Activated T-cell treated with anti-CD3 and anti-CD28 coated beads, Interleukin-2, amount 50 U/mL, for 24 hours (primary cell): ENCODE data around the gene PPP1R2.
"Not testable (repeated sequence)": the region's sequence is repeated elsewhere in the genome, so short reads cannot be mapped to it uniquely, and the experiment has no call there.

ENCODE experiments used
- DNase-seq: peaks from one replicate; pipeline ENCODE4 v3.0.0-alpha.2; 2020
- H3K27ac Mint-ChIP-seq: 2 replicates; pipeline ENCODE4 v1.8.0; 2020; ENCODE audit warnings: mild to moderate bottlenecking, mixed read lengths
- H3K27me3 Mint-ChIP-seq: 2 replicates; pipeline ENCODE4 v1.8.0; 2020; ENCODE audit warnings: mixed read lengths
- H3K36me3 Mint-ChIP-seq: 2 replicates; pipeline ENCODE4 v1.8.0; 2020; ENCODE audit warnings: low read depth, mixed read lengths
- H3K4me1 Mint-ChIP-seq: 2 replicates; pipeline ENCODE4 v1.8.0; 2020; ENCODE audit warnings: low read depth, mixed read lengths
- H3K4me3 Mint-ChIP-seq: 2 replicates; pipeline ENCODE4 v1.8.0; 2020; ENCODE audit warnings: mild to moderate bottlenecking, moderate library complexity, mixed read lengths
- H3K9me3 Mint-ChIP-seq: 2 replicates; pipeline ENCODE4 v1.8.0; 2020; ENCODE audit warnings: mixed read lengths

Gene PPP1R2

GRCh38 chr3:195537995-195538394 lies 5.1 kb downstream of the PPP1R2 start:
- peaks cover 73% of the 10 kb centered on the region for H3K36me3 Mint-ChIP-seq
- peak overlapping the region; percentile 92 for H3K27ac Mint-ChIP-seq
- H3K4me3 Mint-ChIP-seq = peak overlapping the region; percentile 90
- no peaks in the 10 kb centered on the region for H3K27me3 Mint-ChIP-seq
- no peak for DNase-seq
- H3K9me3 Mint-ChIP-seq = peaks cover 2% of the 10 kb centered on the region
- peaks cover 77% of the 10 kb centered on the region for H3K4me1 Mint-ChIP-seq

GRCh38 chr3:195535293-195535692 lies 7.8 kb downstream of the PPP1R2 start:
- Mint-ChIP-seq H3K27me3 (no peaks in the 10 kb centered on the region), H3K27ac (peak overlapping the region; percentile 57), H3K4me3 (no peak overlapping the region), H3K9me3 (peaks cover 2% of the 10 kb centered on the region), H3K4me1 (peaks cover 94% of the 10 kb centered on the region), H3K36me3 (peaks cover 70% of the 10 kb centered on the region)
- no peak for DNase-seq

GRCh38 chr3:195532834-195533233 lies 10.3 kb downstream of the PPP1R2 start:
- Mint-ChIP-seq H3K9me3 (peaks cover 2% of the 10 kb centered on the region), H3K4me1 (peaks cover 89% of the 10 kb centered on the region), H3K36me3 (peaks cover 76% of the 10 kb centered on the region), H3K27me3 (no peaks in the 10 kb centered on the region), H3K27ac (peak overlapping the region; percentile 57), H3K4me3 (no peak overlapping the region)
- no peak for DNase-seq

DNA sequence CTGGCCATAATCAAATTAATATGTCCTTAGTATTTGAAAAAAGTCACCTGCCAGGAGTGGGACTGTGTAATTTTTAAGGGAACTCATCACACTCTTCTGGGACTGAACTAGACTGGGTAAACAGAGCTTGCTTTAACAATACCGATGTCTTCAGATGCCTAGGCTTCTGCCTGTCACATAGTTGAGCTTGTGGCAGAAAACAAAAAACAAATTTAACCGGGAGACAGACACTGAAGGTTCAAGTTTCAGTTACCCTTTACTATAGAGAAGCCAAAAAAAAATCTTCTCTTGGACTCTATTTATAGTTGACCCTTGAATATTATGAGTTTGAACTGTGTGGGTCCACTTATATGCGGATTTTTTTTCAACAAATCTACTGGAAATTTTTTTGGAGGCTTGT lies 10.8 kb downstream of the PPP1R2 start:
- H3K27ac Mint-ChIP-seq = peak overlapping the region; percentile 57

GRCh38 chr3:195531683-195532082 lies 11.4 kb downstream of the PPP1R2 start:
- H3K36me3 Mint-ChIP-seq = peaks cover 81% of the 10 kb centered on the region
- H3K9me3 Mint-ChIP-seq = peaks cover 2% of the 10 kb centered on the region
- peaks cover 83% of the 10 kb centered on the region for H3K4me1 Mint-ChIP-seq
- H3K27ac Mint-ChIP-seq = peak overlapping the region; percentile 24
- no peaks in the 10 kb centered on the region for H3K27me3 Mint-ChIP-seq
- DNase-seq = no peak
- no peak overlapping the region for H3K4me3 Mint-ChIP-seq

More for the DNA sequence above, 10.8 kb downstream of the PPP1R2 start:
- H3K9me3 Mint-ChIP-seq = peaks cover 2% of the 10 kb centered on the region
- no peak overlapping the region for H3K4me3 Mint-ChIP-seq
- H3K36me3 Mint-ChIP-seq = peaks cover 76% of the 10 kb centered on the region
- H3K4me1 Mint-ChIP-seq = peaks cover 88% of the 10 kb centered on the region
- H3K27me3 Mint-ChIP-seq = no peaks in the 10 kb centered on the region
- no peak for DNase-seq

DNA sequence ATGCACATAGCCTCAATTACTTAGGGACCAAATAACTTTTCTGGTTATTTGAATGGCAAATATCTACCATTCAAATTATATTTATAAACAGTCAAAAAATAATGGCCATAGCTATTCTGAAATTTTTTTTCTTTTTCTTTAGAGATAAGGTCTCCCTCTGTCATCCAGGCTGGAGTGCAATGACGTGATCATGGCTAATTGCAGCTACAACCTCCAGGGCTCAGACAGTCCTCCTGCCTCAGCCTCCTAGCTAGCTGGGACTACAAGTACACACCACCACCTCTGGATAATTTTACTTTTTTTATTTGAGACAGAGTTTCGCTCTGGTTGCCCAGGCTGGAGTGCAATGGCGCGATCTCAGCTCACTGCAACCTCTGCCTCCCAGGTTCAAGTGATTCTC lies 16.6 kb downstream of the PPP1R2 start:
- H3K9me3 Mint-ChIP-seq = no peaks in the 10 kb centered on the region
- peak overlapping the region; percentile 80 for H3K27ac Mint-ChIP-seq
- peaks cover 79% of the 10 kb centered on the region for H3K4me1 Mint-ChIP-seq
- no peak overlapping the region for H3K4me3 Mint-ChIP-seq
- peaks cover 82% of the 10 kb centered on the region for H3K36me3 Mint-ChIP-seq
- no peaks in the 10 kb centered on the region for H3K27me3 Mint-ChIP-seq
- DNase-seq = no peak

DNA sequence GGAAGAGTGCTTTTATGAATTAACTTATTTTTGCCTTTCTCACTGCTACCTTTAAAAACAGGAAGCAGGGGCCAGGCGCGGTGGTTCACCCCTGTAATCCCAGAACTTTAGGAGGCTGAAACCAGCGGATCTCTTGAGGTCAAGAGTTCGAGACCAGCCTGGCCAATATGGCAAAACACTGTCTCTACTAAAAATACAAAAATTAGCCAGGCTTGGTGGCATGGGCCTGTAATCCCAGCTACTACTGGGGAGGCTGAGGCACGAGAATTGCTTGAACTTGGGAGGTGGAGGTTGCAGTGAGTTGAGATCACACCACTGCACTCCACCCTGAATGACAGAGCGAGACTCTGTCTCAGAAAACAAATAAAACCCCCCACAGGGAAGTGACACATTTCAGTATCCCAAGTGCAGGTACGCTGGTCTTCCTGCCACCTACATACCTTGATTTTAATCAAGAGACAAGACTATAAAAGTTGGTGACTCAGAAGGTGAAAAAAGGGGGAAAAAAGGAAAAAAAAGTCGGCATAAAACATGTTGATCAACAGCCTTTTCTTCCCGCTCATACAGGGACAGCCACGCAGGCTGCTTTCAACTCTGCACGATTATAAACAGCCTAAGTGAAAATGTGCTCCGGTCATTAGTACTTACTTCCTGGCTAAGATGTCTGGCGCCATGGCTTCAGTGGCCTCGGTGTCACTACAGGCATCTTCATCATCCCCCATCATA lies 18.8 kb downstream of the PPP1R2 start:
- H3K4me3 Mint-ChIP-seq = peak overlapping the region; percentile 46
- H3K27me3 Mint-ChIP-seq = no peaks in the 10 kb centered on the region
- peaks cover 70% of the 10 kb centered on the region for H3K36me3 Mint-ChIP-seq

GRCh38 chr3:195522254-195523023 lies 20.7 kb downstream of the PPP1R2 start:
- Mint-ChIP-seq H3K4me3 (no peak overlapping the region), H3K27ac (peak overlapping the region; percentile 66), H3K9me3 (no peaks in the 10 kb centered on the region), H3K36me3 (peaks cover 69% of the 10 kb centered on the region), H3K4me1 (peaks cover 53% of the 10 kb centered on the region), H3K27me3 (no peaks in the 10 kb centered on the region)
- no peak for DNase-seq

More for the DNA sequence above, 18.8 kb downstream of the PPP1R2 start:
- H3K4me1 Mint-ChIP-seq = peaks cover 61% of the 10 kb centered on the region
- H3K9me3 Mint-ChIP-seq = no peaks in the 10 kb centered on the region
- H3K27ac Mint-ChIP-seq = peak overlapping the region; percentile 94
- DNase-seq = peak; percentile 52

DNA sequence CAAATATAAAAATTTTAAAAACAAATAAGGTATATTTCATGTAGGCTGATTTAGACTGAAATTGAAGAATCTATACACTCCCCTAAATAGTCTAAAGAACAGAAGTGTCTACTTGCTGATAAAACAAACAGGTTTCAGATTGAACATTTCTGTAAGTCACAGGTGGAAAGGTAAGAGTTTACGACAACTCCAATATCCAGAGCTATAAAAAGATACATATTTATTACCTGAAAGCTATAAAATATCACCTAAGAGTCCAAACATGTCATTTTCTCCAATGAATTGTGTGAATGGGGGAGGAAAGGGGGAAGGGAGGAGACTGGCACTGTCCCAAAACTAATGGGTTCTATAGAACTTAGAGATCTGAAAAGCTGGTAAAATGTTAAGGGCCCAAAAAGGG lies 26.1 kb downstream of the PPP1R2 start:
- H3K4me3 Mint-ChIP-seq = no peak overlapping the region
- H3K9me3 Mint-ChIP-seq = no peaks in the 10 kb centered on the region
- H3K27ac Mint-ChIP-seq = no peak overlapping the region
- peaks cover 44% of the 10 kb centered on the region for H3K4me1 Mint-ChIP-seq
- no peak for DNase-seq
- peaks cover 75% of the 10 kb centered on the region for H3K36me3 Mint-ChIP-seq
- H3K27me3 Mint-ChIP-seq = no peaks in the 10 kb centered on the region

- DNase-seq, H3K27me3 Mint-ChIP-seq, H3K9me3 Mint-ChIP-seq: not testable (repeated sequence)
- H3K36me3 Mint-ChIP-seq = peaks cover 87% of the 10 kb centered on the region
- peak overlapping the region; percentile 23 for H3K4me3 Mint-ChIP-seq
- peak overlapping the region; percentile 94 for H3K27ac Mint-ChIP-seq
- H3K4me1 Mint-ChIP-seq = peaks cover 47% of the 10 kb centered on the region
Measured at GRCh38 chr3:195514610-195515235, 28.4 kb downstream of the PPP1R2 start.

DNA sequence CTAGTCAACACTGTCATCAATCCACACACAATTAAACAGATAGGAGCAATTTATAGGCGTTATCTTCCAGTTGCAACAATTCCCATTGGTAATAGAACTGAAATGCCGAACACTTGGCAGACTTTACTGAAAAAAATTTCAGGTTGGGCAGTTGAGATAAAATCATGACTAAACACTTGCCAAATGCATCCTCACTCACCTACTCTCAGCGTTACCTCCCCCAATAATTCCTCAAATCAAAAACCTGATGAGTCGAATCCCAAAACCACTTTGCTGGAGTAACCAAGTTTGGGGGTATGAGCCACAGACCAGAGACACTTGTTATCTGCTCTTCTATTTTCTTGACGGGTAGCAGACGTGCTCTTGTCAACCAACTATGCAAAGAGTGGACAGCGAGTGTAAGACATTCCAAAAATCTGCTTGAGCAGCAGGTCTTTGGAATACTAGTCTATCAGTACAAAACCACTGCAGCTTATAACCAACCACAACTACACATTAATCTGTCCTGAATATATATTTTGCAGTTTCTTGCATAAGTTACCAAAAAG lies 30.3 kb downstream of the PPP1R2 start:
- peak overlapping the region; percentile 9 for H3K27ac Mint-ChIP-seq
- DNase-seq = no peak
- peaks cover 84% of the 10 kb centered on the region for H3K36me3 Mint-ChIP-seq
- no peaks in the 10 kb centered on the region for H3K9me3 Mint-ChIP-seq
- peaks cover 54% of the 10 kb centered on the region for H3K4me1 Mint-ChIP-seq
- H3K4me3 Mint-ChIP-seq = no peak overlapping the region
- no peaks in the 10 kb centered on the region for H3K27me3 Mint-ChIP-seq

GRCh38 chr3:195511136-195511535 lies 32.0 kb downstream of the PPP1R2 start:
- H3K9me3 Mint-ChIP-seq = no peaks in the 10 kb centered on the region
- H3K4me1 Mint-ChIP-seq = peaks cover 54% of the 10 kb centered on the region
- no peaks in the 10 kb centered on the region for H3K27me3 Mint-ChIP-seq
- H3K27ac Mint-ChIP-seq = peak overlapping the region; percentile 77
- DNase-seq = no peak
- peaks cover 67% of the 10 kb centered on the region for H3K36me3 Mint-ChIP-seq
- H3K4me3 Mint-ChIP-seq = no peak overlapping the region

GRCh38 chr3:195508185-195508584 lies 34.9 kb downstream of the PPP1R2 start:
- no peak overlapping the region for H3K4me3 Mint-ChIP-seq
- no peak for DNase-seq
- H3K4me1 Mint-ChIP-seq = peaks cover 29% of the 10 kb centered on the region
- no peaks in the 10 kb centered on the region for H3K9me3 Mint-ChIP-seq
- no peaks in the 10 kb centered on the region for H3K27me3 Mint-ChIP-seq
- peaks cover 39% of the 10 kb centered on the region for H3K36me3 Mint-ChIP-seq
- peak overlapping the region; percentile 36 for H3K27ac Mint-ChIP-seq

GRCh38 chr3:195475614-195476013 lies 67.5 kb downstream of the PPP1R2 start:
- no peak for DNase-seq
- Mint-ChIP-seq H3K9me3 (no peaks in the 10 kb centered on the region), H3K27me3 (peaks cover 8% of the 10 kb centered on the region), H3K4me3 (no peak overlapping the region), H3K27ac (no peak overlapping the region), H3K36me3 (no peaks in the 10 kb centered on the region), H3K4me1 (no peaks in the 10 kb centered on the region)
